Liver (tissue), 3 donors: ENCODE results near the gene AHRR.

Experiments used
- CTCF ChIP-seq: fragments of 150-350 bp; IDR thresholded peaks from 2 replicates; pipeline ENCODE4 v1.5.1; 2017; ENCODE audit warnings: improper control_type of control experiment, low read depth, low read length; ENCODE audit not compliant: missing input control
- EGR1 ChIP-seq, 2 donors: IDR thresholded peaks; 2 replicates each; pipeline ENCODE4 v1.6.1; 2016 to 2018; ENCODE audit warnings: antibody characterized with exemption in 2 of 2, low read depth in 2 of 2
- GABPA ChIP-seq, 2 donors: IDR thresholded peaks in 1 of 2; conservative IDR thresholded peaks in 1 of 2; 2 replicates each; pipeline ENCODE4 v1.6.1; 2016; ENCODE audit warnings: antibody characterized with exemption in 2 of 2, mild to moderate bottlenecking in 1 of 2, moderate library complexity in 1 of 2
- HNF4A ChIP-seq, 2 donors: conservative IDR thresholded peaks; 2 replicates each; pipeline ENCODE4 v1.6.1; 2016; ENCODE audit warnings: antibody characterized with exemption in 2 of 2, mild to moderate bottlenecking in 2 of 2
- JUND ChIP-seq, 2 donors: IDR thresholded peaks; 2 replicates each; pipeline ENCODE4 v1.6.1; 2016; ENCODE audit warnings: antibody characterized with exemption in 2 of 2
- MAX ChIP-seq: IDR thresholded peaks from 2 replicates; pipeline ENCODE4 v1.6.1; 2016; ENCODE audit warnings: antibody characterized with exemption
- RAD21 ChIP-seq, 2 donors: IDR thresholded peaks; 2 replicates each; pipeline ENCODE4 v1.6.1; 2016; ENCODE audit warnings: antibody characterized with exemption in 2 of 2, mild to moderate bottlenecking in 2 of 2
- REST ChIP-seq: IDR thresholded peaks from 2 replicates; pipeline ENCODE4 v1.6.1; 2016; ENCODE audit warnings: antibody characterized with exemption, mild to moderate bottlenecking
- RXRA ChIP-seq, 2 donors: IDR thresholded peaks; 2 replicates each; pipeline ENCODE4 v1.6.1; 2017 to 2018; ENCODE audit warnings: antibody characterized with exemption in 2 of 2, mild to moderate bottlenecking in 1 of 2
- SP1 ChIP-seq: IDR thresholded peaks from 2 replicates; pipeline ENCODE4 v1.6.1; 2018; ENCODE audit warnings: antibody characterized with exemption, mild to moderate bottlenecking
- TAF1 ChIP-seq: conservative IDR thresholded peaks from 2 replicates; pipeline ENCODE4 v1.6.1; 2016; ENCODE audit warnings: antibody characterized with exemption, mild to moderate bottlenecking
- YY1 ChIP-seq: IDR thresholded peaks from 2 replicates; pipeline ENCODE4 v1.6.1; 2016; ENCODE audit warnings: antibody characterized with exemption, mild to moderate bottlenecking
- donor health status: healthy.
- donor health status: healthy.

GRCh38 chr5:459562-460272, 138.2 kb downstream of the AHRR start:
- TF ChIP-seq CTCF (no peak), YY1 (no peak), HNF4A (conservative IDR thresholded peaks at IDR 0.05) (no peak), SP1 (no peak), RAD21 (IDR thresholded peaks at IDR 0.05) (no peak), MAX (no peak), TAF1 (no peak), JUND (IDR thresholded peaks at IDR 0.05) (no peak), REST (no peak), EGR1 (IDR thresholded peaks at IDR 0.05; ENCODE audit: low read depth in 2 of 2) (no peak), GABPA (IDR thresholded peaks at IDR 0.05 in 1 of 2, conservative IDR thresholded peaks at IDR 0.05 in 1 of 2) (no peak), RXRA (IDR thresholded peaks at IDR 0.05) (no peak)
